Uterus (tissue), 4 donors: ENCODE data around the gene EMILIN2. TPM values are rescaled to one million over a fixed set of nuclear protein-coding genes. Genes with fewer than 3 reads are reported as not detected.

Source experiments
- DNase-seq, 2 donors: peaks; one replicate each; pipeline ENCODE4 v3.0.0-alpha.2; 2019 to 2020
- H3K27ac ChIP-seq, 2 donors: fragments of 200-600 bp; sonication (generic); 1 replicate in 1 of 2; 2 replicates in 1 of 2; pipeline ENCODE4 v1.5.1; 2016 to 2018
- H3K27me3 ChIP-seq, 2 donors: fragments of 200-600 bp; sonication (generic); one replicate each; pipeline ENCODE4 v1.5.1; 2018 to 2019; ENCODE audit warnings: control low read depth in 1 of 2
- H3K36me3 ChIP-seq, 2 donors: fragments of 200-600 bp; sonication (generic); one replicate each; pipeline ENCODE4 v1.5.1; 2019; ENCODE audit warnings: control low read depth in 1 of 2
- H3K4me1 ChIP-seq, 2 donors: fragments of 200-600 bp; sonication (generic); one replicate each; pipeline ENCODE4 v1.5.1; 2018 to 2019; ENCODE audit warnings: control low read depth in 1 of 2
- H3K4me3 ChIP-seq, 2 donors: fragments of 200-600 bp; sonication (generic); 1 replicate in 1 of 2; 2 replicates in 1 of 2; pipeline ENCODE4 v1.5.1; 2018 to 2019; ENCODE audit warnings: mild to moderate bottlenecking in 1 of 2
- H3K9me3 ChIP-seq, 2 donors: fragments of 200-600 bp; sonication (generic); one replicate each; pipeline ENCODE4 v1.5.1; 2019; ENCODE audit warnings: control low read depth in 1 of 2
- POLR2A ChIP-seq, 2 donors: fragments of 450-650 bp; IDR thresholded peaks; one replicate each; pipeline ENCODE4 v1.6.1; 2016; ENCODE audit warnings: antibody characterized with exemption in 2 of 2, mild to moderate bottlenecking in 1 of 2, moderate library complexity in 1 of 2
- intact Hi-C: fragments of 100-400 bp; cut with DNase I; formaldehyde crosslinking; loops from one replicate; pipeline ENCODE4 v1.15.1; 2023; ENCODE audit warnings: low total_unique reads
- total RNA-seq, 4 donors: library from RNA; depleted of rRNA in 3 of 4; stranded (reverse); fragments of >200 nt in 3 of 4; gene quantifications; one replicate each; pipeline versions ENCODE4 v1.1.0 to v1.2.4, GENCODE V29; 2014 to 2023
- TF ChIP-seq, protein P1 (sequence below), 4 experiments: fragments of 200-600 bp in 2 of 4; fragments of 450-650 bp in 2 of 4; sonication (generic) in 2 of 4; IDR thresholded peaks; one replicate each; pipeline ENCODE4 v1.5.1; 2016 to 2019; ENCODE audit warnings: antibody characterized with exemption in 4 of 4, mild to moderate bottlenecking in 2 of 4, moderate library complexity in 1 of 4
- donor health status: DM: yes; HTN: yes; CAD: no.

Gene EMILIN2
- total RNA-seq, 4 donors from 2014 or later, result 25.6 to 60.2 (median 43.2) TPM

DNA sequence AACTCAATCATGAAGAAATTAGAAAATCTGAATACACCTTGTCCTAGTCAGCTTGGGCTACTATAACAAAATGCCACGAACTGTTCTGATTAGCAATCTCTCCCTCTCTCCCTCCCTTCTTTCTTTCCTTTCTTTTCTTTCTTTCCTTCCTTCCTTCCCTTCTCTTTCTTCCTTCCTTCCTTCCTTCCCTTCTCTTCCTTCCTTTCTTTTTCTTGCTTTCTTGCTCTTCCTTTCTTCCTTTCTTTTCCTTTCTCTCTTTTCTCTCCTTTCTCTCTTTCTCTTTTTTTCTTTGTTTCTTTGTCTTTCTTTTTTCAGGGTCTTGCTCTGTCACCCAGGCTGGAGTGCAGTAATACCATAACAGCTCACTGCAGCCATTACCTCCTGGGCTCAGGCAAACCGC is 23.6 kb upstream of the EMILIN2 start:
- no peak for DNase-seq
- Histone ChIP-seq H3K36me3 (no peaks in the 10 kb centered on the region), H3K9me3 (peaks cover 0 to 4% of the 10 kb centered on the region in 2 donors), H3K4me3 (no peak overlapping the region), H3K27me3 (no peaks in the 10 kb centered on the region), H3K4me1 (peaks cover 0 to 5% of the 10 kb centered on the region in 2 donors), H3K27ac (no peak overlapping the region)
- TF ChIP-seq POLR2A (IDR thresholded peaks at IDR 0.05), result no peak
- TF ChIP-seq, protein P1, sequence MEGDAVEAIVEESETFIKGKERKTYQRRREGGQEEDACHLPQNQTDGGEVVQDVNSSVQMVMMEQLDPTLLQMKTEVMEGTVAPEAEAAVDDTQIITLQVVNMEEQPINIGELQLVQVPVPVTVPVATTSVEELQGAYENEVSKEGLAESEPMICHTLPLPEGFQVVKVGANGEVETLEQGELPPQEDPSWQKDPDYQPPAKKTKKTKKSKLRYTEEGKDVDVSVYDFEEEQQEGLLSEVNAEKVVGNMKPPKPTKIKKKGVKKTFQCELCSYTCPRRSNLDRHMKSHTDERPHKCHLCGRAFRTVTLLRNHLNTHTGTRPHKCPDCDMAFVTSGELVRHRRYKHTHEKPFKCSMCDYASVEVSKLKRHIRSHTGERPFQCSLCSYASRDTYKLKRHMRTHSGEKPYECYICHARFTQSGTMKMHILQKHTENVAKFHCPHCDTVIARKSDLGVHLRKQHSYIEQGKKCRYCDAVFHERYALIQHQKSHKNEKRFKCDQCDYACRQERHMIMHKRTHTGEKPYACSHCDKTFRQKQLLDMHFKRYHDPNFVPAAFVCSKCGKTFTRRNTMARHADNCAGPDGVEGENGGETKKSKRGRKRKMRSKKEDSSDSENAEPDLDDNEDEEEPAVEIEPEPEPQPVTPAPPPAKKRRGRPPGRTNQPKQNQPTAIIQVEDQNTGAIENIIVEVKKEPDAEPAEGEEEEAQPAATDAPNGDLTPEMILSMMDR (IDR thresholded peaks at IDR 0.05), result no peak
- intact Hi-C loops, result no loop called here

DNA sequence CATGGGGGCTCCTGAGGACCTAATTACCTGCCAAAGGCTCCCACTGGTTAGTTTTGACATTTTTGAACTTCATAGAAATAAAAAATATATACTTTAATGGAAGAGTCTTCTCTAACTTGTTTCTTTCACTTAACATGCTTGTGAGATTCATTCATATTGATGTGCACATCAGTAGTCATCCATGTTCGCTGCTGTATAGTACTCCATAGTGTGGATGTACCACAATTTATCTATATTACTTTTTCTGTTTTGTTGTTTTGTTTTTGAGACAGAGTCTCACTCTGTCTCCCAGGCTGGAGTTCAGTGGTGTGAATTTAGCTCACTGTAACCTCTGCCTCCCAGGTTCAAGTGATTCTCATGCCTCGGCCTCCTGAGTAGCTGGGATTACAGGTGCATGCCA is 22.8 kb upstream of the EMILIN2 start:
- Histone ChIP-seq H3K4me3 (no peak overlapping the region), H3K4me1 (peaks cover 0 to 5% of the 10 kb centered on the region in 2 donors), H3K36me3 (no peaks in the 10 kb centered on the region), H3K27ac (no peak overlapping the region), H3K9me3 (no peaks in the 10 kb centered on the region), H3K27me3 (no peaks in the 10 kb centered on the region)
- intact Hi-C loops, result no loop called here
- no peak for DNase-seq
- TF ChIP-seq POLR2A (IDR thresholded peaks at IDR 0.05), result no peak
- TF ChIP-seq, protein P1 (IDR thresholded peaks at IDR 0.05), result no peak

DNA sequence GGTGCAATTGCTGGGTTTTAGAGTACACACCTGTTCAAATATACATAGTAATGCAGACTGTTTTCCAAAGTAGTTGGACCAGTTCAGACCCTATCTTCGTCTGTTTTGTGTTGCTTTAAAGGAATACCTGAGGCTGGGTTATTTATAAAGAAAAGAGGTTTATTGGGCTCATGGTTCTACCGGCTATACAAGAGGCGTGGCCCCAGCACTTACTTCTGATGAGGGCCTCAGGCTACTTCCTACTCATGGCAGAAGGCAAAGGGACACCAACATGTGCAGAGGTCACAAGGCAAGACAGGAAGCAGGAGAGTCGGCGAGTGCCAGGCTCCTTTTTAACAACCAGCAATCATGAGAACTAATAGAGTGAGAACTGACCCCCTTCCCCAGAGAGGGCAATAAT is 21.9 kb upstream of the EMILIN2 start:
- H3K9me3 ChIP-seq, result no peaks in the 10 kb centered on the region
- intact Hi-C loops, result no loop called here
- H3K4me1 ChIP-seq, result peaks cover 0 to 5% of the 10 kb centered on the region in 2 donors
- no peaks in the 10 kb centered on the region for H3K36me3 ChIP-seq
- no peaks in the 10 kb centered on the region for H3K27me3 ChIP-seq
- H3K4me3 ChIP-seq, result no peak overlapping the region
- DNase-seq, result no peak
- no peak for TF ChIP-seq POLR2A (IDR thresholded peaks at IDR 0.05)
- TF ChIP-seq, protein P1 (IDR thresholded peaks at IDR 0.05), result no peak
- no peak overlapping the region for H3K27ac ChIP-seq

DNA sequence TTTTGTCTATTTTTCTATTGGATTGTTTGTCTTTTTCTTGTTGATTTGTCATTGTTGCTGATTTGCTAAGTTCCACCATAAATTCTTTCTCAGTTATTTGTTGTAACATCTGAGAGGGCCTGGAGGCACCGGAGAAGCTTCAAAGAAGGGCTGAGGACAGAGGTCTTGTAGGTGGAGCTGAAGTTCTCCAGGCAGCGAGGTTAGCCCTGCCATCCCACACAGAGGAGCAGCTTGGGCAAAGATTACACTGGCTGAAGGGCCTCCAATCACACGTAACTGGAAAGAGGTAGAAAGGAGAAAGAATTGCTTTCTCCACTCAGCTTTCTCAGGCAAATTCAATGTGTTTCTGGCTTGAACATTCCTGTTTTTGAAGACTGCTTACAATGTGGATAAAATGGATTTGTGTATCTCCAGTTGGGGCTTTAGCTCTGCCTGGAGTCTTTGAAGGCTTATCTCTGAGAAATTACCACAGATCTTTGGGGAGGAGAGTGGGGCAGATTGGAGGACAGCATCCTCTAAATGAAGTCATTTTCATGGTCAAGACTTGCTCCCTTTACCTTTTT is 21.1 kb upstream of the EMILIN2 start:
- no peak overlapping the region for H3K4me3 ChIP-seq
- no peaks in the 10 kb centered on the region for H3K9me3 ChIP-seq
- H3K4me1 ChIP-seq, result peaks cover 0 to 5% of the 10 kb centered on the region in 2 donors
- no peaks in the 10 kb centered on the region for H3K36me3 ChIP-seq
- TF ChIP-seq, protein P1 (IDR thresholded peaks at IDR 0.05), result no peak
- TF ChIP-seq POLR2A (IDR thresholded peaks at IDR 0.05), result no peak
- H3K27me3 ChIP-seq, result no peaks in the 10 kb centered on the region
- DNase-seq, result no peak
- H3K27ac ChIP-seq, result peak overlapping the region in 1 of 2 donors; percentile 77
- intact Hi-C loops, result no loop called here

DNA sequence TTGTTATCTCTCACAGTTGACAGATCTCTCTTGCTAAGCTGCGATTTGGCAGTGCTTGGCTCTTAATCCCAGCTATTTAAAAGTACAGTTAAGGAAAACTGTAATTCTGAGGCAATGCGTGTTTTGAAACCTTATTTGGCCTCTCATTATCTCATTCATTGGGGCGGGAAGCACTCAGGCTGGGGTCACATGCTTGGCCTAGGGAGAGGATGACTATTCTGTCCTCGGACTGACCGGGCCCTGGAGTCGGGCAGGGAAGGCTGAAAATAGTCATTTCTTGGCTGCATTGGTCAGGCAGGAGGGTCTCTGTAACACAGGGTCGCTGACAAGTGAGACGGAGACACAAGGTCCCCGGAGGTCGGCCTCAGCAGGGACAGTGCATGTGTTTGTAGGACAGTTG is 20.2 kb upstream of the EMILIN2 start:
- Histone ChIP-seq H3K4me1 (peaks cover 0 to 5% of the 10 kb centered on the region in 2 donors), H3K27ac (peak overlapping the region; percentile 77 to 78), H3K36me3 (no peaks in the 10 kb centered on the region), H3K4me3 (no peak overlapping the region), H3K9me3 (no peaks in the 10 kb centered on the region), H3K27me3 (no peaks in the 10 kb centered on the region)
- peak; percentile 58 to 59 for DNase-seq
- TF ChIP-seq, protein P1 (IDR thresholded peaks at IDR 0.05), result no peak
- TF ChIP-seq POLR2A (IDR thresholded peaks at IDR 0.05), result no peak
- intact Hi-C loops, result no loop called here
